ENCODE results near the gene PARP1. TPM values are rescaled to one million over a fixed set of nuclear protein-coding genes. Genes with fewer than 3 reads are reported as not detected.
"Not testable (repeated sequence)": the region's sequence is repeated elsewhere in the genome, so short reads cannot be mapped to it uniquely, and the experiment has no call there.

The PARP1 gene
- total RNA-seq, 3 donors from 2014 or later, result 35.8 to 81.2 (median 63.2) TPM

- no peaks in the 10 kb centered on the region for H3K9me3 ChIP-seq
- H3K4me3 ChIP-seq, result no peak overlapping the region
- ATAC-seq (no peak), DNase-seq (no peak)
- TF ChIP-seq CTCF (IDR thresholded peaks at IDR 0.05), result no peak
- H3K4me1 ChIP-seq (ENCODE audit: low read depth), result peaks cover under 1% of the 10 kb centered on the region
- intact Hi-C loops (cut with DNase I, micrococcal nuclease), result no loop called here
- no peaks in the 10 kb centered on the region for H3K36me3 ChIP-seq (ENCODE audit: low read depth)
These were observed 63.2 kb downstream of the PARP1 start for GRCh38 chr1:226344441-226345259.

GRCh38 chr1:226342656-226343055 lies 65.2 kb downstream of the PARP1 start:
- DNase-seq (no peak), ATAC-seq (no peak)
- no peak for TF ChIP-seq CTCF (IDR thresholded peaks at IDR 0.05)
- H3K9me3 ChIP-seq, result no peaks in the 10 kb centered on the region
- no peaks in the 10 kb centered on the region for H3K36me3 ChIP-seq (ENCODE audit: low read depth)
- H3K4me1 ChIP-seq (ENCODE audit: low read depth), result no peaks in the 10 kb centered on the region
- no peak overlapping the region for H3K4me3 ChIP-seq
- intact Hi-C loops (cut with DNase I, micrococcal nuclease), result no loop called here

GRCh38 chr1:226340111-226340510 lies 67.8 kb downstream of the PARP1 start:
- intact Hi-C loops (cut with DNase I, micrococcal nuclease); H3K9me3 ChIP-seq; ATAC-seq; H3K36me3 ChIP-seq (ENCODE audit: low read depth); H3K4me3 ChIP-seq; DNase-seq; H3K4me1 ChIP-seq (ENCODE audit: low read depth): not testable (repeated sequence)

- Histone ChIP-seq H3K4me1 (ENCODE audit: low read depth) (no peaks in the 10 kb centered on the region), H3K4me3 (no peak overlapping the region), H3K36me3 (ENCODE audit: low read depth) (no peaks in the 10 kb centered on the region), H3K9me3 (no peaks in the 10 kb centered on the region)
- ATAC-seq, result no peak
- TF ChIP-seq CTCF (IDR thresholded peaks at IDR 0.05), result no peak
- no peak for DNase-seq
- intact Hi-C loops (cut with DNase I, micrococcal nuclease), result no loop called here
These were observed 70.5 kb downstream of the PARP1 start for GRCh38 chr1:226337276-226337875.

- no peak for TF ChIP-seq CTCF (IDR thresholded peaks at IDR 0.05)
- intact Hi-C loops (cut with DNase I, micrococcal nuclease), result no loop called here
- ATAC-seq (no peak), DNase-seq (no peak)
- H3K4me3 ChIP-seq, result no peak overlapping the region
- no peaks in the 10 kb centered on the region for H3K9me3 ChIP-seq
- H3K36me3 ChIP-seq (ENCODE audit: low read depth), result no peaks in the 10 kb centered on the region
- no peaks in the 10 kb centered on the region for H3K4me1 ChIP-seq (ENCODE audit: low read depth)
These were observed 72.2 kb downstream of the PARP1 start for GRCh38 chr1:226335661-226336060.

GRCh38 chr1:226332947-226333346 lies 74.9 kb downstream of the PARP1 start:
- intact Hi-C loops (cut with DNase I, micrococcal nuclease), result no loop called here
- ATAC-seq (no peak), DNase-seq (no peak)
- Histone ChIP-seq H3K9me3 (no peaks in the 10 kb centered on the region), H3K36me3 (ENCODE audit: low read depth) (no peaks in the 10 kb centered on the region), H3K4me1 (ENCODE audit: low read depth) (no peaks in the 10 kb centered on the region), H3K4me3 (no peak overlapping the region)
- TF ChIP-seq CTCF (IDR thresholded peaks at IDR 0.05), result no peak

Measured in mucosa of descending colon (tissue), 3 donors.